Subcutaneous abdominal adipose tissue (tissue), 5 donors: ENCODE data around the gene CHST11.

Experiments
- H3K27ac ChIP-seq: one replicate; pipeline ENCODE4 v1.7.0; 2013; ENCODE audit warnings: low read depth, mild to moderate bottlenecking, inconsistent platforms, low read length, moderate library complexity
- H3K27me3 ChIP-seq, 5 donors: one replicate each; pipeline ENCODE4 v1.7.0; 2013; ENCODE audit warnings: low read length in 5 of 5, inconsistent platforms in 1 of 5; ENCODE audit not compliant: control insufficient read depth in 5 of 5, insufficient read depth in 4 of 5
- H3K36me3 ChIP-seq, 5 donors: one replicate each; pipeline ENCODE4 v1.7.0; 2013; ENCODE audit warnings: low read length in 5 of 5; ENCODE audit not compliant: control insufficient read depth in 5 of 5, insufficient read depth in 5 of 5
- H3K4me1 ChIP-seq, 5 donors: one replicate each; pipeline ENCODE4 v1.7.0; 2013; ENCODE audit warnings: low read length in 5 of 5, mild to moderate bottlenecking in 3 of 5, moderate library complexity in 1 of 5; ENCODE audit not compliant: control insufficient read depth in 5 of 5, insufficient read depth in 5 of 5
- H3K4me3 ChIP-seq, 5 donors: one replicate each; pipeline ENCODE4 v1.7.0; 2013; ENCODE audit warnings: low read length in 5 of 5, low read depth in 1 of 5
- H3K9ac ChIP-seq, 5 donors: one replicate each; pipeline ENCODE4 v1.7.0; 2013; ENCODE audit warnings: low read length in 5 of 5, mild to moderate bottlenecking in 4 of 5, moderate library complexity in 3 of 5
- H3K9me3 ChIP-seq, 5 donors: one replicate each; pipeline ENCODE4 v1.7.0; 2013; ENCODE audit warnings: low read length in 5 of 5; ENCODE audit not compliant: control insufficient read depth in 5 of 5
- donor health status: healthy.
- donor health status: healthy.
- donor health status: healthy.
- donor health status: healthy.
- donor health status: healthy.

CHST11 gene

DNA sequence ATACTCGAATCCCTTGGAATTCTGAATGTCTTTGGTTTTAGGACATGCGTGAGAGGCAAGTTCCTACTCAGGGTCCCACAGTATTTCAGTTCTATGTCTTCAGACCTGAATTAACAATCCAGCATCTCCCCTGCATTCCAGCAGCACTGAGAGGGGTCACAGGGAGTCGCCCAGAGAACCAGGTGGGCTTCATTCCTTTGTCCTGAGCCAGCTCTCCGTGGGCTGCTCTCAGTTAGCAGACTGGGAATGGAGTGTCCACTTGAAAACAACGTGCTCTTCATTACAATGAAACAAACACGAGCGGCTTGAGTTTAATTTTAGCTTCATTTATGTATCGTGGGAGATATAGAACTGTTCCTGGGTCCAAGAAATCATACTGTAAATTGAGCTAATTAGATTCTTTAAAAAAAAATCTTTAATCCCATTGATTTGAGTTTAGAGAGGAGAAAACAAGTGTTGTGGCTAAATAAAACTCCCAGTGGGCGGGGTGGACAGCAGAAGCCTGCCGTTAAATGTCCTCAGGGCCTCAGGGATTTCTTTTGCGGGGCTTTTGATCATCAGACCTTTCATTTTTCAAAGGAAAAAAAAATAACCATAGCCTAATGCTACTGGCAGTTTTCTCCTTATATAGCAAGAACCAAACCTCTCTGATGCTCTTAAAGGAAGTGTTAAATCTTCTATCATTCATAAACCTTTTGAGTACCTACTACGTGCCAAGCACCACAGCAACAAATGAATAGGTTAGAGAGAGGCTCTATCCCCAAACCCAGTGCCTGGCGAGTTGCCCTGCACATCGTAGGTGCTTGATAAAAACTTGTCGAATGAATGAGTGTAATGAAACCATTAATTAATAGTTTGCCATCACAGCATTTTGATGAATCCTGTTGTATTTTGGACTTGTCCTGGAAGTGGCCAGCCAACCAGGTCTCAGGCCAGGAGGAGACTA, 140.4 kb downstream of the CHST11 start:
- Histone ChIP-seq H3K4me3 (no peak overlapping the region), H3K36me3 (no peaks in the 10 kb centered on the region), H3K27me3 (no peaks in the 10 kb centered on the region), H3K9me3 (no peaks in the 10 kb centered on the region), H3K27ac (no peak overlapping the region), H3K4me1 (peaks cover 0 to 39% (median 21%) of the 10 kb centered on the region in 5 donors), H3K9ac (no peak overlapping the region)

DNA sequence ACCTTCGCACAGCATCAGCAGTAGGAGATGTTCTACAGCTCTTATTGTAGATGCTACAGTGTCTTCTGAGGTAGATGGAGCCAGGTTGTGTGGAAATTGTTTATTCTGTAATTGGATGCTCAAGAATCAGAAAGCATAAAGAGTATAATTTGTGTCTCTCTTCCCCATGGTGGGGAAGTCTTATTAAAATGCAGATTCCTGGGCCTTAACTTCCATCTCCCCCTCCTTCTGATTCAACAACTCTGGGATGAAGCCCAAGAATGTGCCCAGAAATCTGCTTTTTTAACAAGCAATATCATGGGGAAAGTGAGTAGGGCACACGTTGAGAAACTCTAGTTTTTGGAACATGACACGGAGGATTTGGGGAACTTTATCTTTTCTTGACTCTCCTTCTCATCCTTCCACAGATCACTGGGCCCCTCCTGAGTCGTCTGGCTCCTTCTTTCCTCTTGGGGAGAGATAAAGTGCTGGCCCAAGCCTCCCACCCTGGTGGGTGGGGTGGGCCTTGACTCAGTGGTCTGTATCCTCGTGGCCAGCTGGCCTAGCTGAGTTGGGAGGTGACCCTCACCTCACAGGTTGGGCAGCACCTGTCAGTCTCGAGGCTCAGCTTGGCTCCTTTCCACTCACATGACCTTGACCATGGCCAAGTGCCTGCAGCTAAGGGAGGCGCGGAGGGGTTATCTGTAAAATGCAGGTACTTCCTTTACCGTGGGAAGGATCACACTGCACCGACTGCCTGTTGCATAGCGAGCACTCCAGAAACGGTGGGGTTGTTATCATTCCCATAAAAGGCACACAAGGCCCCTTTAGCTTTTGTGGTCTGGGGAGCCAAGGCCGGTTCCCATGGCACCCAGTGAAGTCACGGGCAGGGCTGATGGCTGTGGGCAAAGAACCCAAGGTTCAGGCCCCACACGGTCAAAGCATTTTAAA, 141.9 kb downstream of the CHST11 start:
- Histone ChIP-seq H3K36me3 (no peaks in the 10 kb centered on the region), H3K27ac (no peak overlapping the region), H3K9me3 (no peaks in the 10 kb centered on the region), H3K9ac (no peak overlapping the region), H3K4me3 (no peak overlapping the region), H3K4me1 (peaks cover 0 to 44% (median 25%) of the 10 kb centered on the region in 5 donors), H3K27me3 (no peaks in the 10 kb centered on the region)

DNA sequence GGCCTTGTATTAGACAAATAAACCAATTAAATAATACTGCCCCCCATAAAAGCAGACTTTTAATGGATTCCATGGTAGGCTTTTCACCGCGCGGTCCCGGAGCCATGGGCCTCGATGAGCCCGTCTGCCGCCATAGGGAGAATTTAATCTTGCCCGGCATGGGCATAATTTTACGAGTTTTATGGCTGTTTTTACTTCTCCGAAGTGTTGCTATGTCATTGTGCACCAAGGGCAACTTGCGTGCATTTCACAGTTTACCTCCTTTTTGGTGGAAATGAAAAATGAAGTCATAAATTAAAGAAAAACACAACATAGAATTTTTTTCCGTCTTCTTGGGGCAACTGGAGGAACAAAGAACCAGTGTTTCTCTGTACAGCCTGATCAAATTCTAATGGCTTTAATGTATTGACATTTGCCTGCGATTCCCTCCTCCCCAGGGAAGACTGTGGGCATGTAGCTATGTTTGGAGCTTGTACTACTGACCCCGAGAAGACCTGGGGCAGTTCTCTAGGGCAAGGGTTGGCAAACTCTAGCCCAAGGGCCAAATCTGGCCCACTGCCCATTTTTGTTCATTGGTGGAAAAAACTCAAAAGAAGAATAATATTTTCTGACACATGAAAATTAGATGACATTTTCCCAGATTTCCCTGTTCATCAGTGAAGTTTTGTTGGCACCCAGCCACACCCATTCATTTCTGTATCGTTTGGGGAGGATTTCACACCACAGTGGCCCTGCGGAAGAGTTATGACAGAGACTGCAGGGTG, 142.7 kb downstream of the CHST11 start:
- no peaks in the 10 kb centered on the region for H3K27me3 ChIP-seq
- no peak overlapping the region for H3K4me3 ChIP-seq
- H3K4me1 ChIP-seq: peaks cover 2 to 53% (median 34%) of the 10 kb centered on the region in 5 donors
- no peak overlapping the region for H3K9ac ChIP-seq
- H3K36me3 ChIP-seq: no peaks in the 10 kb centered on the region
- no peaks in the 10 kb centered on the region for H3K9me3 ChIP-seq
- no peak overlapping the region for H3K27ac ChIP-seq

DNA sequence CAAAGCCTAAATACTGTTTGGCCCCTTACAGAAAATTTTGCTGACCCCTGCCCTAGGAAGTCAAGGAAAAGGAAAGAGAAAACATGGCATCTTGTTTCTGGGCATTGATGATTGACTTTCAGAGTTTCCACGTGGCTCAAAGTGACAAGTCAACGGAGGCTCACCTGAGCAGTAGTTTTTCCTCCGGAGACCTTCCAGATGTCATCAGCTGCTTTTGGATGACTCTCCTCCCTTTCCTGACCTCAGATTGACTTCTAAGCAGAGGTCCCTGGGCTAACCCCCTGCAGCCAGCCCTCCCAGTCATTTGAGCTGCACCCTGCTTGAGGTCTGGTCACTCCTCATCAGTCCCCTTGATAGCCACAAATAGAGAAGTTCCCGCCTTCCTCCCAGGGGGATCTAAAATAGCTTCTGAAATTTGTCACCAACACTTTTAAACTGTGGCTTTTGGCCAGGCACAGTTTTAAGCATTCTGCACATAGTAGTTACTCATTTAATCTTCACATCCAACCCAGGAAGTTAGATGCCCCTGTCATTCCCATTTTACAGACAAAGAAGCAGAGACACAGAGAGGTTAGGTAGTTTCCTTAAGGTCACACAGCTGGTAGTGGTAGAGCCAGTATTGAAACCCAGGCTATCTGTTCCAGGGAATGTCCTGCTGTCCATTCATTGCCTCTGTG, 143.4 kb downstream of the CHST11 start:
- no peak overlapping the region for H3K27ac ChIP-seq
- no peak overlapping the region for H3K9ac ChIP-seq
- peaks cover 2 to 60% (median 41%) of the 10 kb centered on the region in 5 donors for H3K4me1 ChIP-seq
- no peaks in the 10 kb centered on the region for H3K36me3 ChIP-seq
- H3K27me3 ChIP-seq: no peaks in the 10 kb centered on the region
- H3K9me3 ChIP-seq: no peaks in the 10 kb centered on the region
- no peak overlapping the region for H3K4me3 ChIP-seq

DNA sequence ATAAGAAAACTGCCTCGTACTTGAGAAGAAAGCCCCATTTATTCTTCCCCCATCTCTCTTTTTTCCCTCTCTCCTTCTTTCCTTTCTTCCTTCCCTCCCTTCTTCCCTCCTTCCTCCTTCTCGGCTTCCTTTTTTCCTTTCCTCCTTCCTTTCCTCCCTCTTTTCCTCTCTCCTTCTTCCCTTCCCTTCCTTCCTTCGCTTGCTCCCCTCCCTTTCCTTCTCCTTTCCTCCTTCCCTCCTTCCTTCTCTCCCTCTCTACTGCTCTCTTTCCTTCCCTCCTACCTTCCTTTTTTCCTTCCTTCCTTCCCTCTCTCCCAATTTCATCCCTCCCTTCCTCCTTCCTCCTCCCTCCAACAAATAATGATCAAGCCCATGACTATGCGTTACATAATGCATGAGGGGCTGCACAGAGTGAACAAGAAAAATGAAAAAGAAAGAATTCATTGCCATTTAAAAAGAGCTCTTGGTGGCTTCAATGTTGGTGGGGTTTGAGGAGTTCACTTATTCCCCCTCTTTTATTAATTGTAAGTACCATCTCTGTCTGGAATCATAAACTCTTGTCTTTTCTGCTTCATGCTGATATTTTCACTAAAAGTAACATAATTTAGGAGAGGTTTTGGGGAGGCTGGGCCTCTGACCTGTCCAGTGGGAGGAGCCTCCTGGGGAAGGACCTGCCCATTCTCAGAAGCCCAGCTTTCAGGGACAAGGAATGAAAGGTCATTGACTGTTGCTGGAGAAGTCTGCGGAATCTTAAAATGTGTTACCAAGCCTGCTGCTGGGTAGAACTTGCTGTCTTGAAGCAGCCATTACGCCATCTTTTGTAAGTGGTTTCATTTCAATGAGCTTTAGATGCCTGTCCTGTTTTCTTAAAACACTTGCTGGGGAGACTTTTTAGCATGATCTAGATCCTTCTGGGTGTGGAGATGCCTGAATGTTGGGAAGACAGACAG, 144.3 kb downstream of the CHST11 start:
- H3K27ac ChIP-seq: no peak overlapping the region
- no peaks in the 10 kb centered on the region for H3K27me3 ChIP-seq
- no peaks in the 10 kb centered on the region for H3K9me3 ChIP-seq
- peaks cover 2 to 59% (median 41%) of the 10 kb centered on the region in 5 donors for H3K4me1 ChIP-seq
- no peak overlapping the region for H3K9ac ChIP-seq
- no peaks in the 10 kb centered on the region for H3K36me3 ChIP-seq
- no peak overlapping the region for H3K4me3 ChIP-seq

DNA sequence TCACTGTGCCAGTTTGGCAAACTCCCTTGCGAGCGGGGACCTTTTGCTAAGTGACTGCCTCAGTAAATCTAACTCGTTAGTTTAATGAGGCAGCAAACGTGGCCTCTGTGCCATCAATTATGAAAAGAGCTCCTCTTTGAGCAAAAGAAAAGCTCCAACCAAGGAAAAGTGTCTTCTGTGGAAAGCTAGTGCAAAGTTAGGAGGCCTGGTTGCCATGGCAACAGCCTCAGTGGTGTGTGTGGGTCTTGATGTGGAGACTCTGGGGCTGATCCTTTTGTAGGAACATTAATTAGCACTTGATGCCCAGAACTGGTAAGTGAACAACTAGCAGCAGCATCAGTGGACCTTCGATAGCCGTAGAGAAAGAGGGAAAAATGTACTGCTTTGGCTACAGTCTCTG, 145.7 kb downstream of the CHST11 start:
- Histone ChIP-seq H3K4me1 (peaks cover 2 to 54% (median 36%) of the 10 kb centered on the region in 5 donors), H3K27ac (no peak overlapping the region), H3K9ac (no peak overlapping the region), H3K4me3 (no peak overlapping the region), H3K27me3 (no peaks in the 10 kb centered on the region), H3K36me3 (no peaks in the 10 kb centered on the region), H3K9me3 (no peaks in the 10 kb centered on the region)

DNA sequence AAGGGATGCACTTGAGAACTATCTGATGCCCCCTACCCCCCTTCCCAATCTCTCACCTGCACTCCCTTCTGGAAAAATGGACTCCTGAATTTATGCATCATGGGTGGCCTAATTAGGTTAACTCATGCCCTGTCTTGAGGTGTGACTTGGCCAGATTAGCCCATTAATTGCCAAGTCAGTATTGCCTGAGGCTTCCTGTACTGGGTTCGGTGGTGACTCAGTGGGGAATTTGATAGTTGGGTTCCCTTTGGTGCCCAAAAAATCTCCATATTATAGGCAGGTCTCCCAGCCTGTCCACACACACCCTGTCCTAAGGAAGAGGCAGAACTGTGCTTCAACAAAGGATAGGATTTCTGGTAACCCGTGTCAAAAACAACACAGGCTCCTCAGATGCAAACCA, 146.1 kb downstream of the CHST11 start:
- Histone ChIP-seq H3K27me3 (no peaks in the 10 kb centered on the region), H3K4me3 (no peak overlapping the region), H3K4me1 (peaks cover 2 to 54% (median 36%) of the 10 kb centered on the region in 5 donors), H3K36me3 (no peaks in the 10 kb centered on the region), H3K9ac (peak overlapping the region in 1 of 5 donors; percentile 19), H3K9me3 (no peaks in the 10 kb centered on the region), H3K27ac (peak overlapping the region; percentile 85)

DNA sequence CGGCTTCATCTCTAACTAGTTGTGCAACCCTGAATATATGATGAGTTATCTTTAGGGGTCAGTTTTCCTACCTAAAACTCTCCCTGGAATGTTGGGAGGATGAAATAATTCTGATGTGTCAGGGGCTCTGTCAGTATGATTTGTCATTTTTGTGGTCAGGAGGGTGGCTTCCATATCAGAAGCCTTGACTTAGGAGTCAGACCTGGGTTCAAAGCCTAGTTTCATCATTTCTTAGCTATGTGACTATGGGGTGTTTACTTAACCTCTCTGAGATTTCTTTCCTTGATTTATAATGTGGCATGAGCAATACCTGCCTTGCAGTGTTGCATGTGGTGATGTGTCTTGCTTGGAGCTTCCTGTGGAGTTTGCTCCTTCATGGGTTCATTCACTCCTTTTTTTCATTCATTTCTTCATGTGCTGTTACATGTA, 146.8 kb downstream of the CHST11 start:
- Histone ChIP-seq H3K9me3 (no peaks in the 10 kb centered on the region), H3K4me1 (peaks cover 2 to 54% (median 33%) of the 10 kb centered on the region in 5 donors)

More for the DNA sequence above, 146.8 kb downstream of the CHST11 start:
- Histone ChIP-seq H3K27me3 (no peaks in the 10 kb centered on the region), H3K4me3 (no peak overlapping the region), H3K27ac (peak overlapping the region; percentile 85), H3K9ac (peak overlapping the region in 1 of 5 donors; percentile 19), H3K36me3 (no peaks in the 10 kb centered on the region)
